ENCODE measurements around the gene BRI3.

DNA sequence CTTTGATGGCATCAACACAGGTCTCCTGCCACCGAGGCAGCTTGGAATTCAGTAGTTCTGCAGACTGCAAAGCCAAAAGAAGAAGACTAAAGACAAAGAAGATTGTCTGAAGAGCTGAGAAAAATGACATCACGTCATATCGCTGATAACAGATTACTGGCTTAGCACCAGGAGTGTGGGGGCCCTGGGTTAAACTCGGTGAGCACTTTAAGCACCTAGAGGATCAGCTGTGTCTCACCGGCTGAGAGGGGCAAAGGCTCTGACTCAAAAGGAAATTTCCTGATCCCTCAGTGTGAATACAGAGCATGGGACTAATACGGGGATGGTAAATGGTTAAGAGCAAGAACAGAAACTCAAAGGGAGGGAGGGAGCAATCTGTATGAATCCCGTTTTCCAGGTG lies 30.7 kb downstream of the BRI3 start:
- no peak for TF ChIP-seq POLR2AphosphoS5 (IDR thresholded peaks at IDR 0.05; ENCODE audit: low read depth, low read length)
- TF ChIP-seq POLR2A (IDR thresholded peaks at IDR 0.05; ENCODE audit: low read depth, low read length) = no peak
- TF ChIP-seq SPI1 (IDR thresholded peaks at IDR 0.05; ENCODE audit: low read depth, low read length) = no peak
- TF ChIP-seq TAF1 (IDR thresholded peaks at IDR 0.05; ENCODE audit: low read depth, low read length) = no peak

Data from GM12891 (cell line).